ENCODE measurements around the gene FABP3.
A peak's percentile ranks its signal among the peaks of the same experiment; 100 is the strongest.

The FABP3 gene

DNA sequence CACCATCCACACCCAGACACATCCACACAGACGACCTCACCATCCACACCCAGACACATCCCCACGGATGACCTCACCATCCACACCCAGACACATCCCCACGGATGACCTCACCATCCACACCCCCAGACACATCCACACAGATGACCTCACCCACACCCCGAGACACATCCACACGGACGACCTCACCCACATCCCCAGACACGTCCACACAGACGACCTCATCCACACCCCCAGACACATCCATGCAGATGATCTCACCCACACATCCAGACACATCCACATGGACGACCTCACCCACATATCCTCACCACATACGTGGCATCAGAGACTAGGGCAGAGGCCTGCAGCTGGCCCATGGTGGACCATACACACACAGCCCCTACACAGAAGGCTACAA is 14.7 kb upstream of the FABP3 start (continued):
- no peak for TF ChIP-seq ZNF548 (tag by site-specific recombination; IDR thresholded peaks at IDR 0.05)
- TF ChIP-seq, protein P1, sequence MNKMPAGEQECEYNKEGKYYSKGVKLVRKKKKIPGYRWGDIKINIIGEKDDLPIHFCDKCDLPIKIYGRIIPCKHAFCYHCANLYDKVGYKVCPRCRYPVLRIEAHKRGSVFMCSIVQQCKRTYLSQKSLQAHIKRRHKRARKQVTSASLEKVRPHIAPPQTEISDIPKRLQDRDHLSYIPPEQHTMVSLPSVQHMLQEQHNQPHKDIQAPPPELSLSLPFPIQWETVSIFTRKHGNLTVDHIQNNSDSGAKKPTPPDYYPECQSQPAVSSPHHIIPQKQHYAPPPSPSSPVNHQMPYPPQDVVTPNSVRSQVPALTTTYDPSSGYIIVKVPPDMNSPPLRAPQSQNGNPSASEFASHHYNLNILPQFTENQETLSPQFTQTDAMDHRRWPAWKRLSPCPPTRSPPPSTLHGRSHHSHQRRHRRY (tag by site-specific recombination; IDR thresholded peaks at IDR 0.05) = no peak
- no peak for TF ChIP-seq ZNF184 (tag by site-specific recombination; IDR thresholded peaks at IDR 0.05)
- no peak for TF ChIP-seq ZBTB1 (tag by site-specific recombination; IDR thresholded peaks at IDR 0.05)
- peak; percentile 99 for TF ChIP-seq EGR2 (tag by site-specific recombination; IDR thresholded peaks at IDR 0.05; ENCODE audit: low read depth)
- no peak for TF ChIP-seq ZNF211 (tag by site-specific recombination; IDR thresholded peaks at IDR 0.05; ENCODE audit: low read depth)
- TF ChIP-seq, protein P2, sequence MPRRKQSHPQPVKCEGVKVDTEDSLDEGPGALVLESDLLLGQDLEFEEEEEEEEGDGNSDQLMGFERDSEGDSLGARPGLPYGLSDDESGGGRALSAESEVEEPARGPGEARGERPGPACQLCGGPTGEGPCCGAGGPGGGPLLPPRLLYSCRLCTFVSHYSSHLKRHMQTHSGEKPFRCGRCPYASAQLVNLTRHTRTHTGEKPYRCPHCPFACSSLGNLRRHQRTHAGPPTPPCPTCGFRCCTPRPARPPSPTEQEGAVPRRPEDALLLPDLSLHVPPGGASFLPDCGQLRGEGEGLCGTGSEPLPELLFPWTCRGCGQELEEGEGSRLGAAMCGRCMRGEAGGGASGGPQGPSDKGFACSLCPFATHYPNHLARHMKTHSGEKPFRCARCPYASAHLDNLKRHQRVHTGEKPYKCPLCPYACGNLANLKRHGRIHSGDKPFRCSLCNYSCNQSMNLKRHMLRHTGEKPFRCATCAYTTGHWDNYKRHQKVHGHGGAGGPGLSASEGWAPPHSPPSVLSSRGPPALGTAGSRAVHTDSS (tag by site-specific recombination; IDR thresholded peaks at IDR 0.05) = no peak
- no peak for TF ChIP-seq ZFP3 (tag by site-specific recombination; IDR thresholded peaks at IDR 0.05; ENCODE audit: low read depth)
- no peak for TF ChIP-seq ZNF664 (tag by site-specific recombination; IDR thresholded peaks at IDR 0.05)
- TF ChIP-seq ZNF426 (tag by site-specific recombination; IDR thresholded peaks at IDR 0.05) = no peak
- no peak for TF ChIP-seq ZNF549 (tag by site-specific recombination; IDR thresholded peaks at IDR 0.05)
- TF ChIP-seq ZNF169 (tag by site-specific recombination; IDR thresholded peaks at IDR 0.05) = no peak
- peak; percentile 57; the same call in 1 of the 2 replicates for TF ChIP-seq ZNF707 (tag by site-specific recombination; IDR thresholded peaks at IDR 0.05)
- no peak for TF ChIP-seq ZNF214 (tag by site-specific recombination; IDR thresholded peaks at IDR 0.05; ENCODE audit: borderline replicate concordance)
- TF ChIP-seq, protein P3, sequence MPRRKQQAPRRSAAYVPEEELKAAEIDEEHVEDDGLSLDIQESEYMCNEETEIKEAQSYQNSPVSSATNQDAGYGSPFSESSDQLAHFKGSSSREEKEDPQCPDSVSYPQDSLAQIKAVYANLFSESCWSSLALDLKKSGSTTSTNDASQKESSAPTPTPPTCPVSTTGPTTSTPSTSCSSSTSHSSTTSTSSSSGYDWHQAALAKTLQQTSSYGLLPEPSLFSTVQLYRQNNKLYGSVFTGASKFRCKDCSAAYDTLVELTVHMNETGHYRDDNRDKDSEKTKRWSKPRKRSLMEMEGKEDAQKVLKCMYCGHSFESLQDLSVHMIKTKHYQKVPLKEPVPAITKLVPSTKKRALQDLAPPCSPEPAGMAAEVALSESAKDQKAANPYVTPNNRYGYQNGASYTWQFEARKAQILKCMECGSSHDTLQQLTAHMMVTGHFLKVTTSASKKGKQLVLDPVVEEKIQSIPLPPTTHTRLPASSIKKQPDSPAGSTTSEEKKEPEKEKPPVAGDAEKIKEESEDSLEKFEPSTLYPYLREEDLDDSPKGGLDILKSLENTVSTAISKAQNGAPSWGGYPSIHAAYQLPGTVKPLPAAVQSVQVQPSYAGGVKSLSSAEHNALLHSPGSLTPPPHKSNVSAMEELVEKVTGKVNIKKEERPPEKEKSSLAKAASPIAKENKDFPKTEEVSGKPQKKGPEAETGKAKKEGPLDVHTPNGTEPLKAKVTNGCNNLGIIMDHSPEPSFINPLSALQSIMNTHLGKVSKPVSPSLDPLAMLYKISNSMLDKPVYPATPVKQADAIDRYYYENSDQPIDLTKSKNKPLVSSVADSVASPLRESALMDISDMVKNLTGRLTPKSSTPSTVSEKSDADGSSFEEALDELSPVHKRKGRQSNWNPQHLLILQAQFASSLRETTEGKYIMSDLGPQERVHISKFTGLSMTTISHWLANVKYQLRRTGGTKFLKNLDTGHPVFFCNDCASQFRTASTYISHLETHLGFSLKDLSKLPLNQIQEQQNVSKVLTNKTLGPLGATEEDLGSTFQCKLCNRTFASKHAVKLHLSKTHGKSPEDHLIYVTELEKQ (tag by site-specific recombination; IDR thresholded peaks at IDR 0.05; ENCODE audit: borderline replicate concordance) = peak; percentile 78; the same call in 1 of the 2 replicates
- no peak for TF ChIP-seq REPIN1 (tag by site-specific recombination; IDR thresholded peaks at IDR 0.05; ENCODE audit: low read depth)
- TF ChIP-seq, protein P4, sequence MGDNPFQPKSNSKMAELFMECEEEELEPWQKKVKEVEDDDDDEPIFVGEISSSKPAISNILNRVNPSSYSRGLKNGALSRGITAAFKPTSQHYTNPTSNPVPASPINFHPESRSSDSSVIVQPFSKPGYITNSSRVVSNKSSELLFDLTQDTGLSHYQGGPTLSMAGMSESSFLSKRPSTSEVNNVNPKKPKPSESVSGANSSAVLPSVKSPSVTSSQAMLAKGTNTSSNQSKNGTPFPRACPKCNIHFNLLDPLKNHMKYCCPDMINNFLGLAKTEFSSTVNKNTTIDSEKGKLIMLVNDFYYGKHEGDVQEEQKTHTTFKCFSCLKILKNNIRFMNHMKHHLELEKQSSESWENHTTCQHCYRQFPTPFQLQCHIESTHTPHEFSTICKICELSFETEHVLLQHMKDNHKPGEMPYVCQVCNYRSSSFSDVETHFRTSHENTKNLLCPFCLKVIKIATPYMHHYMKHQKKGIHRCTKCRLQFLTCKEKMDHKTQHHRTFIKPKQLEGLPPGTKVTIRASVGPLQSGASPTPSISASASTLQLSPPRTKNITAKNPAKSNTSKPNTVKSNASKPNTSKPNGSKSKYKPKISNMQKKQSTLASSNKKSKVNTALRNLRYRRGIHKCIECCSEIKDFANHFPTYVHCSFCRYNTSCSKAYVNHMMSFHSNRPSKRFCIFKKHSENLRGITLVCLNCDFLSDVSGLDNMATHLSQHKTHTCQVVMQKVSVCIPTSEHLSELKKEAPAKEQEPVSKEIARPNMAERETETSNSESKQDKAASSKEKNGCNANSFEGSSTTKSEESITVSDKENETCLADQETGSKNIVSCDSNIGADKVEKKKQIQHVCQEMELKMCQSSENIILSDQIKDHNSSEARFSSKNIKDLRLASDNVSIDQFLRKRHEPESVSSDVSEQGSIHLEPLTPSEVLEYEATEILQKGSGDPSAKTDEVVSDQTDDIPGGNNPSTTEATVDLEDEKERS (tag by site-specific recombination; IDR thresholded peaks at IDR 0.05) = no peak
- no peak for TF ChIP-seq ZNF292 (tag by site-specific recombination; IDR thresholded peaks at IDR 0.05; ENCODE audit: borderline replicate concordance, low read depth)
- TF ChIP-seq, protein P5, sequence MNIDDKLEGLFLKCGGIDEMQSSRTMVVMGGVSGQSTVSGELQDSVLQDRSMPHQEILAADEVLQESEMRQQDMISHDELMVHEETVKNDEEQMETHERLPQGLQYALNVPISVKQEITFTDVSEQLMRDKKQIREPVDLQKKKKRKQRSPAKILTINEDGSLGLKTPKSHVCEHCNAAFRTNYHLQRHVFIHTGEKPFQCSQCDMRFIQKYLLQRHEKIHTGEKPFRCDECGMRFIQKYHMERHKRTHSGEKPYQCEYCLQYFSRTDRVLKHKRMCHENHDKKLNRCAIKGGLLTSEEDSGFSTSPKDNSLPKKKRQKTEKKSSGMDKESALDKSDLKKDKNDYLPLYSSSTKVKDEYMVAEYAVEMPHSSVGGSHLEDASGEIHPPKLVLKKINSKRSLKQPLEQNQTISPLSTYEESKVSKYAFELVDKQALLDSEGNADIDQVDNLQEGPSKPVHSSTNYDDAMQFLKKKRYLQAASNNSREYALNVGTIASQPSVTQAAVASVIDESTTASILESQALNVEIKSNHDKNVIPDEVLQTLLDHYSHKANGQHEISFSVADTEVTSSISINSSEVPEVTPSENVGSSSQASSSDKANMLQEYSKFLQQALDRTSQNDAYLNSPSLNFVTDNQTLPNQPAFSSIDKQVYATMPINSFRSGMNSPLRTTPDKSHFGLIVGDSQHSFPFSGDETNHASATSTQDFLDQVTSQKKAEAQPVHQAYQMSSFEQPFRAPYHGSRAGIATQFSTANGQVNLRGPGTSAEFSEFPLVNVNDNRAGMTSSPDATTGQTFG (tag by site-specific recombination; IDR thresholded peaks at IDR 0.05; ENCODE audit: borderline replicate concordance) = no peak
- TF ChIP-seq, protein P6, sequence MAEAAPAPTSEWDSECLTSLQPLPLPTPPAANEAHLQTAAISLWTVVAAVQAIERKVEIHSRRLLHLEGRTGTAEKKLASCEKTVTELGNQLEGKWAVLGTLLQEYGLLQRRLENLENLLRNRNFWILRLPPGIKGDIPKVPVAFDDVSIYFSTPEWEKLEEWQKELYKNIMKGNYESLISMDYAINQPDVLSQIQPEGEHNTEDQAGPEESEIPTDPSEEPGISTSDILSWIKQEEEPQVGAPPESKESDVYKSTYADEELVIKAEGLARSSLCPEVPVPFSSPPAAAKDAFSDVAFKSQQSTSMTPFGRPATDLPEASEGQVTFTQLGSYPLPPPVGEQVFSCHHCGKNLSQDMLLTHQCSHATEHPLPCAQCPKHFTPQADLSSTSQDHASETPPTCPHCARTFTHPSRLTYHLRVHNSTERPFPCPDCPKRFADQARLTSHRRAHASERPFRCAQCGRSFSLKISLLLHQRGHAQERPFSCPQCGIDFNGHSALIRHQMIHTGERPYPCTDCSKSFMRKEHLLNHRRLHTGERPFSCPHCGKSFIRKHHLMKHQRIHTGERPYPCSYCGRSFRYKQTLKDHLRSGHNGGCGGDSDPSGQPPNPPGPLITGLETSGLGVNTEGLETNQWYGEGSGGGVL (tag by site-specific recombination; IDR thresholded peaks at IDR 0.05) = peak; percentile 61
- TF ChIP-seq, protein P7, sequence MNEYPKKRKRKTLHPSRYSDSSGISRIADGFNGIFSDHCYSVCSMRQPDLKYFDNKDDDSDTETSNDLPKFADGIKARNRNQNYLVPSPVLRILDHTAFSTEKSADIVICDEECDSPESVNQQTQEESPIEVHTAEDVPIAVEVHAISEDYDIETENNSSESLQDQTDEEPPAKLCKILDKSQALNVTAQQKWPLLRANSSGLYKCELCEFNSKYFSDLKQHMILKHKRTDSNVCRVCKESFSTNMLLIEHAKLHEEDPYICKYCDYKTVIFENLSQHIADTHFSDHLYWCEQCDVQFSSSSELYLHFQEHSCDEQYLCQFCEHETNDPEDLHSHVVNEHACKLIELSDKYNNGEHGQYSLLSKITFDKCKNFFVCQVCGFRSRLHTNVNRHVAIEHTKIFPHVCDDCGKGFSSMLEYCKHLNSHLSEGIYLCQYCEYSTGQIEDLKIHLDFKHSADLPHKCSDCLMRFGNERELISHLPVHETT (tag by site-specific recombination; IDR thresholded peaks at IDR 0.05) = peak; percentile 97
- no peak for TF ChIP-seq HOXD13 (CRISPR knock-in tag; IDR thresholded peaks at IDR 0.05; ENCODE audit: borderline replicate concordance)
- TF ChIP-seq ZNF248 (tag by site-specific recombination; IDR thresholded peaks at IDR 0.05) = no peak
- no peak for TF ChIP-seq ZNF48 (tag by site-specific recombination; IDR thresholded peaks at IDR 0.05)
- no peak for TF ChIP-seq ZNF624 (tag by site-specific recombination; IDR thresholded peaks at IDR 0.05)

All from HEK293 (cell line).